NCI-H2196 treated with DMSO at 0.1 percent for 48 hours (cell line): ENCODE results near the gene LMNA.

Experiments
- DNase-seq: peaks from one replicate; lab custom pipeline; 2025; ENCODE audit not compliant: unreplicated experiment; lab: John Stamatoyannopoulos, UW

Gene LMNA

DNA sequence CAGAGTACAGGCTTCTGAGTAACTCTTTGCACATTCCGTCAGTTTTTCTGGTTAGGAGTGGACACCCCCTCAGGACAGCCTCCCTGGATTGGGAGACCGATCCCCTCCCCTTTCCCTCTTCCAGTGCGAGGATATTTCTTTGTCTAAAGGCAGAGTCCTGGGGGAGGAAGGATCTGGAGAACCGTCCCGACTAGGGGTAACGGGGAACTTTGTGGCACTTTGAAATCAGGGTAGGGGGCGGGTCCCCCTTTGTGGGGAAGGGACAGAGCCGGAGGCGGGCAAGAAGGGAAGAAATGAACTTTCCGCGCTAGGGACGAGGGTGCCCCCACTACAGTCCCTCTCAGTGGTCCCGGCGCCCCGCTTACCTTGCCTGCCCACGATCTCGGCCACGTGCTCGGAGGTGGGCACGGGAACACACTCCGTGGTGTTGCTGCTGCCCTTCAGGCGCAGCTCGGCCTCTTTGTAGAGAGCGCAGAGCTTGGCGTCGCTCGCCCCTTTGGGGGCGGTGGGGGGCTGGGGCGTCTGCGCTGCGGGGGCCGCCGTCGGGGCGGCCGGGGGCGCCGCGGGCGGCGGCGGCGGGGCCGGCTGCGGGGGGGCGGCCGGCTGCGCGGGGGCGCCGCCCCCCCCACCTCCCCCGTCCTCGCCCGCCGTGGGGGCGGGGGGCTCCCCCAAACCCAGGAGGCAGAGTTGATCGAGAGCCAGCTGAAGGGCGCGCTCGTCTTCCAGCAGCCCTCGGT, 33.2 kb upstream of the LMNA start:
- no peak for DNase-seq

DNA sequence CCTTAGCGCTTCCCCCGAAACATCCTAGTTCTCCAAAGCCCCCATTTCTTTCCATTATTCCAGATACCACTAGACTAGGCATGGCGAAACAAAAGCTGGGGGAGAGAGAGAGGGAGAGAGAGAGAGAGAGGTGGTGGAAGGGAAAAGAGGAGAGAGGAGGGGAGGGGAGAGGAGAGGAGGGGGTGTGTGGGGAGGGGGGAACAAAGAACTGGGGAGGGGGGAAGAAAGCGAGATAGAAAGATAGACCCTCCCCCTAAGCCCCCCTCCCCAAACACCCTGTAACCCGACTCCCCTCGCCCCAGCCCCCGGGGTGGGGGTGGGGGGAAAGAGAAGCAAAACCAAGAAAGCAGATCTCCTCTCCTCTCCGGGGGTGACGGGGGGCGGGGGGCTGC, 32.6 kb upstream of the LMNA start:
- DNase-seq, result no peak

DNA sequence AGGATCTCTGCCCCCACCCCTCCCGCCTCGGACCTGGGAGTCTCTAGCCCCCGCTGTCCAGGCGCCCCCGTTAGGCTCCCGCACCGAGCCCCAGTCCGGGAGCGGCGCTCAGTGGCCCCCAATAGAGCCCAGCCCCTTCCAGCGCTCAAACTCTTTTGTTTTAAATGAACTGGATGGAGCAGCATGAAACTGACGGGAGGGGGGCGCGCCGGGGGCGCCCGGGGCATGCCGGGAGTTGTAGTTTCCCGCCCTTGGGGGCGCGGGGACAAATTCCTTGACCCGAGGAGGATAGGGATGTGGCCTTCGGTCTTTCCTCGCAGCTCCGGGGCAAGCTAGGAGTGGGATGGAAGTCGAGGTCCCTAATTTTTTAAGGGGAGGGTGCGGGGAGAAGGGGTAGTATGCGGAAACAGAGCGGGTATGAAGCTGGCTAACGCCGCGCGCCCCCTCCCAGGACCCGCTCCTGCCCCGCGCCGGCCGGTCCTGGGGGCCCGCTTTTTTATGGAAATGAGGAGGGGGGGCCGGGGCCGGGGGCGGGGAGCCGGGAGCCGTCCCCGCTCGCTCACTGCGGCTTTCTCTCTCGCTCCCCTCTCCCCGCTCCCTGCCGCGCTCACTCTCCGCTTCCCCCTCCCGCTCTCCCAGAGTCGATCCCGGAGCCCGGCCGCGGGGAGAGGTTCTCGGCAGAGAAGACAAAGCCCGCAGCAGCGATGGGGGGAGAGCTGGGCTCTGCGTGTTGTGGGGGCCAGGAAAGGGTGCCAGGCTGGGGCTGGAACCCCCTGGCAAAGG, 32.0 kb upstream of the LMNA start, which contains the start of gene MEX3A:
MEX3A (minus strand) TSS at position 157 of the 783 bp plus-strand sequence. CDS start 467 bp downstream, outside the sequence.
- DNase-seq, result peak; percentile 37

DNA sequence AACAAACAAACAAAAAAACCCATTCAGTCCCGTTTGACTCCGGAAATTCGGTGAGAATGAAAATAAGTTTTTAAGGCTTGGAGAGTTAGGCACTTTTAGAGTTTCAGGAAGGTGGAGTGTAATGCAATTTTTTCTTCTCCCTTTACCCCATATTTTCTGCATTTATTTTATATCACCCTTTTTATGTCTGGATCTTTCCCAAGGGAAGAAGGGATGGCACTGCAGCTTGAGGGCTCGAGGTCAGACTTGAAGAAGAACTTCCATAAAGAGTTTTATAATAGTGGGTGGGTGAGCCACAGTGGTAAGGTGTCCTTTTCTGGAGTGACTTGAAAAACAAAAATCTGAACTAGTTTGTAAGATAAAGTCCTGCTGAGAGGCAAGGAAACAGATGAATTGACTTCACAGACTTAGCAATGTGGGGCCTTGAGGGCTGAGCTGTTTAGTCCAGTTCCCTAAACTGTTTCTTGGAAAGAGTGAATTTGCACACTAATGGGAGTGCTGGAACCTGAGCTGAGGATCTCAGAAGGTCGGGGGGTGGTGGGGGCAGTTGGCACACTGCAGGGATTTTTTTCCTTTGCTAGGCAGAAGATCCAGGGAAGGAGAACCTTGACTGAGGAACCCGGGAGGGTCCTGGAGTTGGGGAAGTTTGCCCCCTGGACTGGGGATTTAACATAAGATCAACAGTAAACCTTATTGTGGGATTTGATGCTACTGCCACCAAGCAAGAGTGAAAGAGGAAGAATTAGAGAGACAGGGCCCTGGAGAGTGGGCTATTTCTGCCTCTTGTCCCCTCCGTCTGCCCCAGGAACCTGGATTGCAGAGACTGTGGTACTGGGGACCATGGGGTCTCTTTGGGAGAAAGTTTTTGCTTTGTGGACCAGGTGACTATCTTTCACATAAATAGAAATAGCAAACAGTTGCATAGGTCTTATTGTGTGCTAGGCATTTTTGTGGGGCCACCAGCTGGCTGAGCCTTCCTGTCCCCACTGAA, 30.4 kb upstream of the LMNA start:
- DNase-seq, result no peak

DNA sequence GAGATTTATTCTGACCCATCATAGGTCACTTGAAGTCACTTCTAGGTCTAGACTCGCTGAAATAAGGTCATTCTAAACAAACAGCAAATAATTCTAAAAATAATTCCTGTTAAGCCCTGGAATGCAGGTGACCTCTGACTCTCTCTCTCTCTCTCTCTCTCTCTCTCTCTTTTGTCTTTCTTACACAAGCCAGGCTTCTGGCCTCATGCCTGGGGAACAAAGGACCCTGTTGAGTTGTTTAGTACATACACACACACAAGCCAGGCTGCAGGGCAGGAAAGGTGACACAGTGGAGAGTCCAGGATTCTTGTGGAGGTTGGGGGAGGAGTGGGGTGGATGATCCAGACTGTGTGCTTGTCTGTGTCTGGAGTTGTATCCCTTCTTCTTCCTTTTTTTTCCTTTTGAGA, 28.3 kb upstream of the LMNA start:
- DNase-seq, result no peak

DNA sequence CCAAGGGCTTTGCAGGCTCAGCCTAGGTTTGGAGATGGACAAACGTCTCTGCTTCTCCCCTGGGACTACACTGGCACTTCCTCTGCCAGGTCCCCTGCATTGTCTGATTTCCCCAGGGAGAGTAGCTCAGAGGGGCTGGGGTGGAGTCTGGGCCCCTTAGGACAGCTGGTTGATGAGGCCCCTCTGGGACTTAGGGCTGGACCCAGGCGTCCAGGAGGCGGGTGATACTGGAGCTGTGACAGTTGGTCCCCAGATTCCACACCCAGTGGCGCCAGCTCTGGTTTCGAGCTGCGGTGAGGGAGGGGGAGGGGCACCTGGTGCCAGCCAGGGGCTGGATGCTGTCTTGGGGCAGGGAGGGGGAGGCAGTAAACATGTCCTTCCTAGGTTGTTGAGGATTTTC, 24.8 kb upstream of the LMNA start:
- no peak for DNase-seq

DNA sequence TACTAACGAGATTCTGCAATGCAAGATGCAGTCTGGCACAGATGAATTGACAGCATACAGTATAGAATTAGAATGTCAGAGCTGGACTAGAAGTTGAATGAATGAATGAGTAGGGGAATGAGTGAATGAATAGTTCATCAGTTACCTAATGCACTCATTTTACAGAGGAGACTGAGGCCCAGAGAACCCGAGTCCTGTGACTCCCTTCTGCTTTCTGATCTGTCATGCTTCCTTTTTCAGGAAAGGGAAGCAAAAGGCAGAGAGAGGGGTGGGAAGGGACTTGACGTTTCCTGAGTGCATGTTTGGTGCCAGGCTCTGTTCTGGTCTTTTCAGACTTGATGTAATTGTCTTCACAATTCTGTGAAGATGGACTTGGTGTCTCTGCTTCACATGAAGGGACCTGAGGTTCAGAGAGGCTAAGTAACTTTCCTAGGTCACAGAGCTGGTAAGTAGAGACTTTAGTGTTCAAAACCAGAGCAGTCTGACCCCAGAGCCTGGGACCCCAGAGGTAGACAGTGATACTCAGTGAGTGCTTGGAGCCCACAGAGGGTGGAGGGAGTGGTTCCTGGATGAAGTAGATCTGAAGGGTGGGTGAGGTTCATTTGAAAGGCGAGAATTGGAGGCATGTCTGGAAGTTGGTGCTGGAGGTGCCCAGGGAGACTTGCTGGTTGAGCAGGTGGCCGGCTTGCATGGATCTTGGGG, 24.2 kb upstream of the LMNA start:
- no peak for DNase-seq

DNA sequence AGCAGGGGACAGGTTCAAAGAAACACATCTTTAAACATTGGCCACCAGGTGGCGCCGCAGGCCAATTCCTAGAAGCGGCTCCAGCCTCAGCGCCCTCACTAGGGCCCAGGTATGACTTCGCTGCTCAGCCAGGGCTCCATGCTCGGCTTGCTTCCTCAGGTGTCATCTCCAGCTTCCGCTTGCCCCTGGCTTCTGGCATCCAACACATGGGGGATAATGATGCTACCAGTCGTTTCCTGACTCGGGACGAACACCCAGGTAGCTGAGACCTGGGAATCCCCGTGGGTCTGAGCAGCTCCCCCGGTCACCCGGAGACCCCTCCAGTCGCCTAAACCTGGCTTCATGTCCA, 23.7 kb upstream of the LMNA start:
- DNase-seq, result peak; percentile 52

DNA sequence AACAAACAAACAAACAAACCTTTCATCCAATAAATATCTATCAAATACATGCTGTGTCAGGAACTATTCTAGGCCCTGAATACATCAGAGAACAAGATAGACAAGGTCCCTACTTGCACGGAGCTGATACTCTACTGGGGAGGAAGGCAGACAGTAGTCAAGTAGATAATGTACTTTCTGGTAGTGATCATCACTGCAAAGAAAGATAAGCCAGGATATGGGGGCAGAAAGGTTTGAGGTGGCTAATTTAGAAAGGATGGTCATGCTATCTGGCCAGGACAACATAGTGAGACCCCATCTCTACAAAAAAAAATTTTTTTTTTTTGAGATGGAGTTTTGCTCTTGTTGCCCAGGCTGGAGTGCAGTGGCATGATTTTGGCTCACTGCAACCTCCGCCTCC, 22.9 kb upstream of the LMNA start:
- DNase-seq, result no peak

DNA sequence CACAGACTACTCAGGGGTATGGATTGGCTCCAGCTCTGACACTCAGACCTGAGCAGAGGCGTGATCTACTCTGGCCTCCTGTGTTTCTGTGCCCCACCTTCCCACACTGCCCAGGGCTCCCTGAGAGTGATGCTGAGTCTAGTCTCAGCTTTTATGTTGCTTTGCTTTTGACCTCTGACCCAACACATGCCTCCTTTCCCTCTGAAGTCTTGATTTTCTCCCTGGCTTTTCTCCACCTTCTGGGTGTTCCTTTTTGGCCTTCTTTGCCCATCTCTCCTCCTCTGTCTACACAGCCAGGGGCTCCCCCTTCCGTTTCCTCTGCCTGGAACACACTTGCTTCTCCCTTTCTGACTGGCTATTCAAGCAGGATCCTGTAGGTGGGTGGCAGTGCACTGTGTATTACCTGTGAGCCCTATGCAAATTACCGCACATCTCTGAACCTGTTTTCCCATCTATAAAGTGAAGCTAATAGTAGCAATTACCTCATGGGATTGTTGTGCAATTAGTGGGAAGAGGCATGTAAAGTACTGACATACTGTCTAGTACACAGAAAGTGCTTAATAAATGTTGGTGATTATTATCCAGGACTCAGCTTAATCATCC, 18.5 kb upstream of the LMNA start:
- DNase-seq, result no peak

DNA sequence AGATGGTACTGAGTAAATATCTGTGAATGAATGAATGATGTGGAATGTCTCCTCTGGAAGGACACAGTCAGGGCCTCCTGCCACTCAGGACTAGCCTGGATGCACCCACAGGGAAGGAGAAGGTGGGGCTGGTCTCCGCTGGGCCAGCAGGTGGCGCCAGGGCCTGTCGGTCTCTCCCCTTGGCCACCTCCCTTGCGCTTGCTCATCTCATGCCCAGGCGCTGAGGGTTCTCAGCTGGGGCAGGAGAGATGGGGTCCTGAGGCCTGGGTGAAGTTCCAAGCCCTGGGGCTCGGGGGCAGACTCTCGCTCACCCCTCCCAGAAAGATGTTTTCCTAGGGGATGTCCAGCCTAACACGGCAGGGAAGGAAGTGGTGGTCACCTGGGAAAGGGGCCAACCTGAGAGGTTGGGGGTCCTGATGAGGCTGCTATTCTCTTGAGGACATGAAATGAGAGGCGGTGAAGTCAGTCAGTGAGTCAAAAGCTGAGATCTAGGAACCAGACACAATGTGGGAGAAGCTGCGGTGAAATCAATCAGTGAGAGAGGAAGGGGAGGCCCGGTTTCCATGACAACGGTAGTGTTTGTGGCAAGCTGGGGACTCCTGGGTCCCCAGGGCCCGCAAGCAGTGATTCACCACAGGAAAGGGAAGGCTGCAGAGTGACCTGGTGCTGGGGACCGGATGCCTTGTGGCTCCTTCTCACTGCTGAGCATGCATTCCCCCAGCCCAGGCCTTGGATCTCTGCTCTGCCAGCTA, 17.7 kb upstream of the LMNA start:
- peak; percentile 67 for DNase-seq

DNA sequence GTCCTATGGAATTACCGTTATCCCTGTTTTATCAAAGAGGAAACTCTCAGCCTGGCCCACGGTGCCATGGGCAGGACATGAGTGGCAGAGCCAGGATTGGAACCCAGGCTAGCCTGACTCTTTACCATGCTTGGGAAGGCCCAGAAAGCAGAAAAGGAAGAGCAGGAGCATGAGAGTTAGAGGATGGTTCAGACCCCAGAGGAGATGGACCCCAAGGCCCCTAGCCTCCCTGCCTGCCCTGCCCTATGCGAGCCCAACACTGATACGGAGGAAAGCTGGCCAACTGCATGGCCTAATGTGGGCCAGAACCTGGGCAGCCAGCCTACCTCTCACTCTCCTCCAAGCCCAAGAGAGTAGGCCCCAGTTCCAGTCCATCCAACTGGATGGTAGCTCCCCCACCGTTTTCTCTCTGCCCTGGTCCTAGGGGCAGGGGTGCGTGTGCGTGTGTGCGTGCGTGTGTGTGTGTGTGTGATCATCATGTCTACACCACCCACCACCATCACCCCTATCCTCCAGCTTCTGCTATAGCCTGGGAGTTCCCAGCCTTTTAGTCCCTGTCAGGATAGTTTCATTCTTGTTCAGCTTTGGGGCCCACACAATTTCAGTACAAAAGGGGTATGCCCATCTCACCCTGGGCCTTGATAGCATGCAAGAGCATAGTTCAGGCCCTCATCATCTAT, 16.9 kb upstream of the LMNA start:
- DNase-seq, result no peak

DNA sequence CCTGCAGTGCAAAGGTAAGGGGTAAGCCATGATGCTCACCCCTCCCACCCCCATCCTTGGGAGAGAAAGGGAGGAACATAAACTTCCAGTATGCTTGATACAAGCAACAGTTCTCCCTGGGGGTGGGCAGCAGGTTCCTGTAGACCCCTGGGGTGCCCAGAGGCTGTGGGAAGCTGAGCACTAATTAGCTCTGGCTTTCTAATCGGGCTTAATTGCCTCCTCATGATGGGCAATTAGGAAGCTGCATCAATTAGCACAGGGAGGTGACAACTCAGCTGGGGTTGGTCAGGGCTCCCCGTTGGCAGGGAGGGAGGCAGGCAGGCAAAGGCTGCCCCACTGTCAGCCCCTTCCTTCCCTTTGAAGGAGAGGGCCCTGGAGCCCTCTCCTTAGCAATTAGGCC, 15.7 kb upstream of the LMNA start:
- no peak for DNase-seq

DNA sequence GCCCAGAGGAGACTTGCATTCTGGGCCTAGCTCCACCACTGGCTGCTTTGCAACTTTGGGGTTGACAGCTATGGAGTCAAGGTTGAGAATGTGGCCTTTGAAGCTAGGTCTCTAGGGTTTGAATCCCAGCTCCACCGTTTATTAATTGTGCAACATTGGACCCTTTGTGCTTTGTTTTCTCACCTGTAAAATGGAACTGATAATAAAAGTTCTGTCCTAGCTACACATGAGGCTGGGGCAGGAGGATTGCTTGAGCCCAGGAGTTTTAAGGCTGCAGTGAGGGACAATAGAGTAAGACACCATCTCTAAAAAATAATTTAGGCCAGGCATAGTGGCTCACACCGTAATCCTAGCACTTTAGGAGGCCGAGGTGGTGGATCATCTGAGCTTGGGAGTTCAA, 15.2 kb upstream of the LMNA start:
- DNase-seq, result no peak

DNA sequence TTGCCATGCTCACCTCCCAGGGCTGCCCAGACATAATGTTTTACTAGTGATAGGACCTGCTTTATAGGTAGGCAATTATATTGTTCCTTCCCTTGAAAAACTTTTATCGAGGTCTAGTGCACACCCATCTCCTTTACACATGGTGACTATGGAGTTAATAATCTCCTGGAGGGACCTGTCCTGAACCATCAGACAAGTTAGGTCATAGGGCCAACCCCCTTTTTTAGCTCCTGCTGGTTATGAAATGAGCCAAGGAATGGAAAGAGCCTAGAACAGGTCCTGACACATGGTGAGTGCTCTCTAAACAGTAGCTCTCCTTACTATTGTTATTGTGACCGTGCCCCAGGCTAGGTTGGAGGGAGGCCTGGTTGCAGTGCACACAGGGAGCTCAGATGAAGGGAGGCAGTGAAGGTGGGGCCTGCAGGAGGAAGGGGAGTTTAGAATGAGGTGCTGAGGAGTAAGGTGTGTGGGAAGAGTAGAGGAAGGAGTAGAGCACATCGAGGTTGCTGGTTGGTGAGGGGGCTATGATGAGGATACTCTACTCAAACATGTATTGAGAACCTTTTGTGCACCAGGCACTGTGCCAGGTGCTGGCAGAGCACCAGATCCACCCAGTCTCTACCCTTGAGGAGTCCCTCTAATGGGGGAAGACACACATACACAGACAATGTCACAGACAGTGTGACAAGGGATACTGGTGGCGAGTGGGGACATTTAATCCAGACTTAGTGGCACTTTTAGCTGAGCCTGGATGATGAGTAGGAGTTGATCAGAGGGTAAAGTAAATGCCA, 14.1 kb upstream of the LMNA start:
- no peak for DNase-seq

DNA sequence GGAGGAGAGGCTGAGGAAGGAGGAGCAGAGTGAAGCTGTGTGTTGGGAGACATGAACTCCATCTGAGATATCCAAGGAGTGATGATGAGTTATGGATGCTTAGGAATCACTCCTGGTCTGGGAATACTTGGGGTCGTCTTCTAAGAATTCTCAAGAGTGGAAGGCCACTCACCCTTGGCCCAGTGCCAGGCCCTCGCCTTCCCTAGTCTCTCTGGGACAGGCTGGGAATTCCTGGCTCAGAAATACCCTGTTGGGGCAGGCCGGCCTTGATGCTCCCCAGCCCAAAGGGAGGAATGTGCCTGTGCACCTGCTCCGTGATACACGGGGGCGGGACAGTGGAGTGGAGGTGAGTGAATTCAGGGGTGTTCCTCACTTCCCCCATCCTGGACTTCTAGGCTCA, 12.6 kb upstream of the LMNA start:
- no peak for DNase-seq

DNA sequence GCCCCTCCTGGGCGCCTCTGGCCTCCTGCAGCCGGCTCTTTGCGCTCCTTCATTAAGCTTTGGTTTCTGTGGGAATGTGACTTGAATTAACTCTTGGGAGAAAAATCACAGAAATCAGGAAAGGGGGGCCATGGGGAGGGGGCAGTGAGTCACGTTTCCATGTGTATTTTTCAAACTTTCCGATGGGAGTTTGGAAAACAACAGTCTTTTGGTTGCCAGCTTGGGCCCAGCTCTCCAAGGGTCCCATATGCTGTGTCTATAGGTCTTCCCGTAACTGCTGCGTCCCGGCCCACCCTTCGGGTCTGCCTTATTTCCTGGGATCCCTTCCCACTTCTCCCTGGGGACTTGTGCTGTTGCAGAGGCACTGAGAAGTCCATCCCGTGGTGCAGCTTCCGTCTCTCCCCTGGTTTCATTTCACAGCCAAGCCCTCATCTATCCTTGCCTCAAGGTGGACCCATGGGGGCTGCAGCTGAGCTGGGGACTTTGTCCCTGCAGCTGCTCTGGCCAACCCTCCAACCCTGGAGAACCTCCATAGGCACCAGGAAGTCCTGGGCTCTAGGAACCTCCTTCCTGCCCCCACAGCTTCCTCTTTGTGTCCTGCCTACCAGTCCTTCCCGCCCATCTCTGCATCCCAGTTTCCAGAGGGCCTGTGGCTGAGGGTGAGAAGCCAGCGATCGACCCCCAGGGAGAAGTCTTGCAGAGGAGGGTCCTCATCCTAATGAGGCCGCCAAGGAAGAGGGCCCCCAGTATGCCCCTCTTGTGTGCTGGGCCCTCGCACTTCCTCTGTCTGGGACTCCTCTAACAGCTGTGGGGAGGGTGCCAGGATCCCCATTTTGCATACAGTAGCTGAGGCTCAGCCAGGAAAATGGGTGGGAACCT, 11.6 kb upstream of the LMNA start:
- DNase-seq, result no peak
